ENCODE data around the gene LRRC4. TPM values are rescaled to one million over a fixed set of nuclear protein-coding genes. Genes with fewer than 3 reads are reported as not detected.

Gene LRRC4
- total and polyA plus RNA-seq, 4 donors, result 16.1 to 66.8 (median 40.6) TPM

DNA sequence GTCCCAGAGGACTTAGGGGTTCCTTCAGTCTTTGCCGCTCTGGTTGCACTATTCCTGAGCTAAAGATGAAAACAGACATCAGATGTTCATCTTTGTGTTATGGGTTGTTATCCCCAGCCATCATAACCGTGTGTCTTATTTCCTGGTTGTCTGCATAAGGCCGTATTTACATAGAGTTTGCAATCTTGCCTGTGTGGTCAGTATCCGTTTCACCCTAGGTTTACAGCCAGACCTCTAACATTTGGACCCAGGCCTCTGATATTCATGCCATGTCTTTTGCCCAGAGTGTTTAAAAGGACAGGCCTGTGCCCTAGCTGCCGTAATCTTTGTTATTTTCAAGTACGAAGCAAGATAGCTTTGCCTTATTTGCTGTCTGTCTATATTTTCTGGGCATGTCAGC is 26.6 kb downstream of the LRRC4 start:
- no peak overlapping the region for H3K27ac ChIP-seq (ENCODE audit: low read depth, low read length)
- H3K9me3 ChIP-seq (ENCODE audit: control insufficient read depth, insufficient read depth, low read length), result no peaks in the 10 kb centered on the region
- WGBS (ENCODE audit: insufficient coverage), result 76% methylated on average over 3 of the region's 6 CpGs
- peaks cover 23% of the 10 kb centered on the region for H3K36me3 ChIP-seq (ENCODE audit: control insufficient read depth, insufficient read depth, low read length)
- peaks cover 14% of the 10 kb centered on the region for H3K4me1 ChIP-seq (ENCODE audit: control insufficient read depth, insufficient read depth, low read length)
- H3K27me3 ChIP-seq (ENCODE audit: control insufficient read depth, insufficient read depth, low read length), result no peaks in the 10 kb centered on the region
- DNase-seq (ENCODE audit: low read depth in 4 of 6, low spot score in 6 of 6), result no peak
- H3K4me3 ChIP-seq (ENCODE audit: low read depth, low read length), result no peak overlapping the region

- H3K4me1 ChIP-seq (ENCODE audit: control insufficient read depth, insufficient read depth, low read length), result peaks cover 14% of the 10 kb centered on the region
- no peak overlapping the region for H3K27ac ChIP-seq (ENCODE audit: low read depth, low read length)
Measured at GRCh38 chr7:128003787-128004186, 27.4 kb downstream of the LRRC4 start.

DNA sequence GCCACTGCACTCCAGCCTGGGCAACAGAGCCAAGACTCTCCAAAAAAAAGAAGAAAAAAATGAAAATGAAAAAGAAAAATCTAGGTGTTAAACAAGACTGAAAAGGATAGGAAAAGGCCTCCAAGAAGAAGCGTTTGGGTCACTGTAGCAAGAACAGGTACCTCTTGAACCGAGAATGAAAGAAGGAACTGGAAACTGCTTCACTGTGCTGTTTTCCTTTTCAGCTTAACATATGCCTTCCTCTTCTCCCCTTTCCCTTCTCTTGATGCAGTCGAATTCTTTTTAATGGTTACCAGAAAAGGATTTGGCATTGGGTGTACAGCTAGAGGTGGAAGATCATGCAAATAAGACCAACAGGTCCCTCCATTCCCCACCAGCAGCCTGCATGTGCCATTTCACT is 28.1 kb downstream of the LRRC4 start:
- 83% methylated on average over 1 of the region's 3 CpGs for WGBS (ENCODE audit: insufficient coverage)
- Histone ChIP-seq H3K9me3 (ENCODE audit: control insufficient read depth, insufficient read depth, low read length) (no peaks in the 10 kb centered on the region), H3K27me3 (ENCODE audit: control insufficient read depth, insufficient read depth, low read length) (no peaks in the 10 kb centered on the region), H3K4me3 (ENCODE audit: low read depth, low read length) (no peak overlapping the region), H3K4me1 (ENCODE audit: control insufficient read depth, insufficient read depth, low read length) (peaks cover 11% of the 10 kb centered on the region), H3K27ac (ENCODE audit: low read depth, low read length) (no peak overlapping the region), H3K36me3 (ENCODE audit: control insufficient read depth, insufficient read depth, low read length) (peaks cover 25% of the 10 kb centered on the region)
- DNase-seq (ENCODE audit: low read depth in 4 of 6, low spot score in 6 of 6), result no peak

More at GRCh38 chr7:128003787-128004186, 27.4 kb downstream of the LRRC4 start:
- H3K27me3 ChIP-seq (ENCODE audit: control insufficient read depth, insufficient read depth, low read length), result no peaks in the 10 kb centered on the region
- 57% methylated on average over 2 of the region's 2 CpGs for WGBS (ENCODE audit: insufficient coverage)
- no peaks in the 10 kb centered on the region for H3K9me3 ChIP-seq (ENCODE audit: control insufficient read depth, insufficient read depth, low read length)
- DNase-seq (ENCODE audit: low read depth in 4 of 6, low spot score in 6 of 6), result no peak
- peaks cover 23% of the 10 kb centered on the region for H3K36me3 ChIP-seq (ENCODE audit: control insufficient read depth, insufficient read depth, low read length)
- no peak overlapping the region for H3K4me3 ChIP-seq (ENCODE audit: low read depth, low read length)

- Histone ChIP-seq H3K9me3 (ENCODE audit: control insufficient read depth, insufficient read depth, low read length) (no peaks in the 10 kb centered on the region), H3K4me3 (ENCODE audit: low read depth, low read length) (no peak overlapping the region), H3K27ac (ENCODE audit: low read depth, low read length) (no peak overlapping the region), H3K4me1 (ENCODE audit: control insufficient read depth, insufficient read depth, low read length) (peaks cover 10% of the 10 kb centered on the region), H3K36me3 (ENCODE audit: control insufficient read depth, insufficient read depth, low read length) (peaks cover 15% of the 10 kb centered on the region), H3K27me3 (ENCODE audit: control insufficient read depth, insufficient read depth, low read length) (no peaks in the 10 kb centered on the region)
- DNase-seq (ENCODE audit: low read depth in 4 of 6, low spot score in 6 of 6), result no peak
- 52% methylated on average over 3 of the region's 6 CpGs for WGBS (ENCODE audit: insufficient coverage)
Measured at GRCh38 chr7:128000854-128001265, 30.4 kb downstream of the LRRC4 start.

DNA sequence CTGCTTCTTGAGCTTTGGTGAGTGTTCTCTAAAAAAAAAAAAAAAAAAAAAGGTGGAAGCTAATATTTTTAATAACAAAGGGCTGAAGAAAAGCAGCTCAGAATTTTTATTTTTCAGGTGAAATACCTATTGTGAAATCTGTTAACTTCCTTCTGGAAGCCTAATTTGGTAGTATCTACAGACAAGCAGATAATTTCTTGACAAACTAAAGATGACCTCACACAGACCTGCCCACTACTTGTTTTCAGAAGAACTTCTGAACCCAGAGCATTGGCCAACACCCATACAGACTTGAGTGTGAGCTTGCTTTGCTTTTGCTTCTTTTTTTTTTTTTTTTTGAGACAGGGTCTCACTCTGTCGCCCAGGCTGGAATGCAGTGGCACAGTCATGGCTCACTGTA is 31.2 kb downstream of the LRRC4 start:
- no peak overlapping the region for H3K4me3 ChIP-seq (ENCODE audit: low read depth, low read length)
- H3K4me1 ChIP-seq (ENCODE audit: control insufficient read depth, insufficient read depth, low read length), result peaks cover 16% of the 10 kb centered on the region
- H3K27ac ChIP-seq (ENCODE audit: low read depth, low read length), result no peak overlapping the region
- no peak for DNase-seq (ENCODE audit: low read depth in 4 of 6, low spot score in 6 of 6)
- no peaks in the 10 kb centered on the region for H3K27me3 ChIP-seq (ENCODE audit: control insufficient read depth, insufficient read depth, low read length)
- H3K36me3 ChIP-seq (ENCODE audit: control insufficient read depth, insufficient read depth, low read length), result peaks cover 8% of the 10 kb centered on the region
- H3K9me3 ChIP-seq (ENCODE audit: control insufficient read depth, insufficient read depth, low read length), result no peaks in the 10 kb centered on the region
- no CpG with 5 or more reads among the region's 1 CpG for WGBS (ENCODE audit: insufficient coverage)

DNA sequence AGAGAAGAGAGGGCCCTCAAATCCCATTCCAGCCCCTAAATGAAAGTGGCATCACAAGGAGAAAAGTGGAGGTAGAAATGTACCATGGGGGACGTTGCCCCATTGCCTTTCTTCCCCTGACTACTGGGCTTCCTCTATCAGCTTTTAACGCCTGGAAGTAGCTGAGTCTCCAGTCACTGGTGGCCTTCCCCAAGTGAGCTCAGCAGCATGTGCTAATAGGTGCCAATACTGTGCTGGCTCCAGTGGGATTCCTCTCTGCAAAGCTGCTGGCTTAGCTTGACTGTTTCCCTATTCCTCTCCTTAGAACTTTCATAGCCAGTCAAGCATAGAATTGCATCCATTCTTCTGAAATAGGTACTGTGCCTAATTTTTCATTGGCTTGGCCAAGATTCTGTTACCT is 32.6 kb downstream of the LRRC4 start:
- Histone ChIP-seq H3K27ac (ENCODE audit: low read depth, low read length) (no peak overlapping the region), H3K4me1 (ENCODE audit: control insufficient read depth, insufficient read depth, low read length) (peaks cover 21% of the 10 kb centered on the region), H3K4me3 (ENCODE audit: low read depth, low read length) (no peak overlapping the region), H3K36me3 (ENCODE audit: control insufficient read depth, insufficient read depth, low read length) (peaks cover 4% of the 10 kb centered on the region), H3K9me3 (ENCODE audit: control insufficient read depth, insufficient read depth, low read length) (no peaks in the 10 kb centered on the region), H3K27me3 (ENCODE audit: control insufficient read depth, insufficient read depth, low read length) (no peaks in the 10 kb centered on the region)
- WGBS (ENCODE audit: insufficient coverage), result 84% methylated on average over 2 of the region's 2 CpGs
- no peak for DNase-seq (ENCODE audit: low read depth in 4 of 6, low spot score in 6 of 6)

- WGBS (ENCODE audit: insufficient coverage), result 96% methylated on average over 4 of the region's 4 CpGs
- Histone ChIP-seq H3K9me3 (ENCODE audit: control insufficient read depth, insufficient read depth, low read length) (no peaks in the 10 kb centered on the region), H3K36me3 (ENCODE audit: control insufficient read depth, insufficient read depth, low read length) (peaks cover 2% of the 10 kb centered on the region), H3K4me1 (ENCODE audit: control insufficient read depth, insufficient read depth, low read length) (peaks cover 21% of the 10 kb centered on the region), H3K27ac (ENCODE audit: low read depth, low read length) (peak overlapping the region; percentile 68), H3K27me3 (ENCODE audit: control insufficient read depth, insufficient read depth, low read length) (no peaks in the 10 kb centered on the region), H3K4me3 (ENCODE audit: low read depth, low read length) (no peak overlapping the region)
- DNase-seq (ENCODE audit: low read depth in 4 of 6, low spot score in 6 of 6), result no peak
Measured at GRCh38 chr7:127997226-127997922, 33.9 kb downstream of the LRRC4 start.

- Histone ChIP-seq H3K27ac (ENCODE audit: low read depth, low read length) (peak overlapping the region; percentile 68), H3K4me3 (ENCODE audit: low read depth, low read length) (no peak overlapping the region), H3K27me3 (ENCODE audit: control insufficient read depth, insufficient read depth, low read length) (no peaks in the 10 kb centered on the region), H3K9me3 (ENCODE audit: control insufficient read depth, insufficient read depth, low read length) (no peaks in the 10 kb centered on the region), H3K36me3 (ENCODE audit: control insufficient read depth, insufficient read depth, low read length) (peaks cover 2% of the 10 kb centered on the region), H3K4me1 (ENCODE audit: control insufficient read depth, insufficient read depth, low read length) (peaks cover 21% of the 10 kb centered on the region)
- 56% methylated on average over 8 of the region's 11 CpGs for WGBS (ENCODE audit: insufficient coverage)
- DNase-seq (ENCODE audit: low read depth in 4 of 6, low spot score in 6 of 6), result no peak
Measured at GRCh38 chr7:127996253-127997071, 34.8 kb downstream of the LRRC4 start.

DNA sequence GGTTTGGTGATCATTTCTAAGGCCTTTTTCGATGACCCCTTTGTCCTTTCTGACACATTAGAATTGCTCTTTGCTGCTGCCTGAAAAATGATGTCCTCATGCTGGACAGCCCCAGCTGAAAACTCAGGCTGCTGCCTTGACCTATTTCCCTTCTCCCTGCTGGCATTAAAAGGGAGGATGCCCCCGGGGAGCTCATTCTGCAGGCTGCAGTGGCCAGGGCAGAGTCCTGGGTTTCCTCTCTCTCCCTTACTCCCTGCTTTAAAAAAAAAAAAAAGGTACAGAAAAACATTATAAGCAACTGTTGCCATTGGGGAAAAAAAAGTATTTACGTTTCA is 35.4 kb downstream of the LRRC4 start:
- H3K27me3 ChIP-seq (ENCODE audit: control insufficient read depth, insufficient read depth, low read length), result no peaks in the 10 kb centered on the region
- H3K4me1 ChIP-seq (ENCODE audit: control insufficient read depth, insufficient read depth, low read length), result peaks cover 21% of the 10 kb centered on the region
- WGBS (ENCODE audit: insufficient coverage), result 25% methylated on average over 1 of the region's 3 CpGs
- peak in 1 of 6 donors; percentile 37 for DNase-seq (ENCODE audit: low read depth in 4 of 6, low spot score in 6 of 6)
- H3K27ac ChIP-seq (ENCODE audit: low read depth, low read length), result peak overlapping the region; percentile 68
- H3K4me3 ChIP-seq (ENCODE audit: low read depth, low read length), result no peak overlapping the region
- no peaks in the 10 kb centered on the region for H3K9me3 ChIP-seq (ENCODE audit: control insufficient read depth, insufficient read depth, low read length)
- peaks cover 5% of the 10 kb centered on the region for H3K36me3 ChIP-seq (ENCODE audit: control insufficient read depth, insufficient read depth, low read length)

Data from spinal cord (tissue), 10 donors.